NCI-H524 treated with DMSO at 0.1 percent for 48 hours (cell line): ENCODE measurements around the gene CCDC24.

Experiments
- DNase-seq: peaks from one replicate; lab custom pipeline; 2025; lab: John Stamatoyannopoulos, UW

CCDC24 gene

GRCh38 chr1:43991476-43992231, at the start of gene CCDC24:
Gene CCDC24, plus strand, starts transcription at chr1:43991599. Its CDS starts 280 bp downstream, at chr1:43991879.
- no peak for DNase-seq

- no peak for DNase-seq
Measured at GRCh38 chr1:43942411-43942810, 49.0 kb upstream of the CCDC24 start.

GRCh38 chr1:43944860-43945259, 46.5 kb upstream of the CCDC24 start:
- no peak for DNase-seq

GRCh38 chr1:43945674-43946235, 45.6 kb upstream of the CCDC24 start:
- no peak for DNase-seq

GRCh38 chr1:43946236-43947060, 45.0 kb upstream of the CCDC24 start, which contains the start of gene IPO13:
Gene IPO13, plus strand, starts transcription at chr1:43946950. Its CDS starts 651 bp downstream, at chr1:43947601.
- DNase-seq = peak; percentile 61

GRCh38 chr1:43947061-43947873, 44.1 kb upstream of the CCDC24 start:
- no peak for DNase-seq

GRCh38 chr1:43947874-43948437, 43.4 kb upstream of the CCDC24 start:
- DNase-seq = no peak

GRCh38 chr1:43949678-43950077, 41.7 kb upstream of the CCDC24 start:
- DNase-seq = no peak

GRCh38 chr1:43951021-43951985, 40.1 kb upstream of the CCDC24 start:
- DNase-seq = no peak

- peak; percentile 95 for DNase-seq
Measured at GRCh38 chr1:43952731-43953346, 38.6 kb upstream of the CCDC24 start.

- no peak for DNase-seq
Measured at GRCh38 chr1:43953361-43953760, 38.0 kb upstream of the CCDC24 start.

- no peak for DNase-seq
Measured at GRCh38 chr1:43954036-43954435, 37.4 kb upstream of the CCDC24 start.

- DNase-seq = no peak
Measured at GRCh38 chr1:43956234-43956633, 35.2 kb upstream of the CCDC24 start.

GRCh38 chr1:43957407-43958040, 33.9 kb upstream of the CCDC24 start:
- DNase-seq = no peak

GRCh38 chr1:43958351-43959255, 32.8 kb upstream of the CCDC24 start:
- DNase-seq = no peak

- no peak for DNase-seq
Measured at GRCh38 chr1:43960798-43961197, 30.6 kb upstream of the CCDC24 start.

GRCh38 chr1:43961692-43962091, 29.7 kb upstream of the CCDC24 start:
- no peak for DNase-seq

GRCh38 chr1:43962324-43962723, 29.1 kb upstream of the CCDC24 start:
- no peak for DNase-seq
